ENCODE measurements around the gene MLLT3.

Gene MLLT3

GRCh38 chr9:20646656-20647055 is 24.4 kb upstream of the MLLT3 start:
- H2AFZ ChIP-seq (ENCODE audit: low read depth, low read length), result no peak overlapping the region
- H3K27me3 ChIP-seq (ENCODE audit: insufficient read depth, low read length), result no peaks in the 10 kb centered on the region
- no peaks in the 10 kb centered on the region for H3K9me3 ChIP-seq (ENCODE audit: low read length)
- H3K4me3 ChIP-seq (ENCODE audit: low read length), result no peak overlapping the region
- no peaks in the 10 kb centered on the region for H3K4me1 ChIP-seq (ENCODE audit: insufficient read depth, low read length)
- H3K36me3 ChIP-seq (ENCODE audit: insufficient read depth, low read length), result no peaks in the 10 kb centered on the region

GRCh38 chr9:20643660-20644059 is 21.4 kb upstream of the MLLT3 start:
- Histone ChIP-seq H3K9me3 (ENCODE audit: low read length) (no peaks in the 10 kb centered on the region), H3K27me3 (ENCODE audit: insufficient read depth, low read length) (no peaks in the 10 kb centered on the region), H3K4me3 (ENCODE audit: low read length) (no peak overlapping the region), H3K4me1 (ENCODE audit: insufficient read depth, low read length) (no peaks in the 10 kb centered on the region), H2AFZ (ENCODE audit: low read depth, low read length) (no peak overlapping the region), H3K36me3 (ENCODE audit: insufficient read depth, low read length) (no peaks in the 10 kb centered on the region)

- Histone ChIP-seq H3K9me3 (ENCODE audit: low read length) (no peaks in the 10 kb centered on the region), H3K4me3 (ENCODE audit: low read length) (no peak overlapping the region), H3K4me1 (ENCODE audit: insufficient read depth, low read length) (no peaks in the 10 kb centered on the region), H2AFZ (ENCODE audit: low read depth, low read length) (no peak overlapping the region), H3K36me3 (ENCODE audit: insufficient read depth, low read length) (no peaks in the 10 kb centered on the region), H3K27me3 (ENCODE audit: insufficient read depth, low read length) (no peaks in the 10 kb centered on the region)
Measured at GRCh38 chr9:20642045-20642444, 19.7 kb upstream of the MLLT3 start.

GRCh38 chr9:20640331-20641187 is 18.3 kb upstream of the MLLT3 start:
- no peaks in the 10 kb centered on the region for H3K9me3 ChIP-seq (ENCODE audit: low read length)

GRCh38 chr9:20636888-20637440 is 14.7 kb upstream of the MLLT3 start:
- Histone ChIP-seq H3K4me3 (ENCODE audit: low read length) (no peak overlapping the region), H3K4me1 (ENCODE audit: insufficient read depth, low read length) (no peaks in the 10 kb centered on the region), H3K27me3 (ENCODE audit: insufficient read depth, low read length) (no peaks in the 10 kb centered on the region), H2AFZ (ENCODE audit: low read depth, low read length) (no peak overlapping the region), H3K36me3 (ENCODE audit: insufficient read depth, low read length) (no peaks in the 10 kb centered on the region), H3K9me3 (ENCODE audit: low read length) (no peaks in the 10 kb centered on the region)

More at GRCh38 chr9:20640331-20641187, 18.3 kb upstream of the MLLT3 start:
- Histone ChIP-seq H3K36me3 (ENCODE audit: insufficient read depth, low read length) (no peaks in the 10 kb centered on the region), H3K27me3 (ENCODE audit: insufficient read depth, low read length) (no peaks in the 10 kb centered on the region), H2AFZ (ENCODE audit: low read depth, low read length) (no peak overlapping the region), H3K4me1 (ENCODE audit: insufficient read depth, low read length) (no peaks in the 10 kb centered on the region), H3K4me3 (ENCODE audit: low read length) (no peak overlapping the region)

GRCh38 chr9:20634895-20635294 is 12.6 kb upstream of the MLLT3 start:
- Histone ChIP-seq H3K4me1 (ENCODE audit: insufficient read depth, low read length) (peaks cover 4% of the 10 kb centered on the region), H3K36me3 (ENCODE audit: insufficient read depth, low read length) (no peaks in the 10 kb centered on the region), H3K9me3 (ENCODE audit: low read length) (no peaks in the 10 kb centered on the region), H3K4me3 (ENCODE audit: low read length) (no peak overlapping the region), H2AFZ (ENCODE audit: low read depth, low read length) (no peak overlapping the region), H3K27me3 (ENCODE audit: insufficient read depth, low read length) (no peaks in the 10 kb centered on the region)

- Histone ChIP-seq H2AFZ (ENCODE audit: low read depth, low read length) (no peak overlapping the region), H3K4me1 (ENCODE audit: insufficient read depth, low read length) (peaks cover 4% of the 10 kb centered on the region), H3K9me3 (ENCODE audit: low read length) (no peaks in the 10 kb centered on the region), H3K4me3 (ENCODE audit: low read length) (no peak overlapping the region), H3K36me3 (ENCODE audit: insufficient read depth, low read length) (no peaks in the 10 kb centered on the region), H3K27me3 (ENCODE audit: insufficient read depth, low read length) (no peaks in the 10 kb centered on the region)
Measured at GRCh38 chr9:20632705-20633104, 10.4 kb upstream of the MLLT3 start.

- H3K4me1 ChIP-seq (ENCODE audit: insufficient read depth, low read length), result peaks cover 4% of the 10 kb centered on the region
- no peaks in the 10 kb centered on the region for H3K27me3 ChIP-seq (ENCODE audit: insufficient read depth, low read length)
- no peaks in the 10 kb centered on the region for H3K9me3 ChIP-seq (ENCODE audit: low read length)
- H2AFZ ChIP-seq (ENCODE audit: low read depth, low read length), result no peak overlapping the region
- H3K36me3 ChIP-seq (ENCODE audit: insufficient read depth, low read length), result no peaks in the 10 kb centered on the region
- no peak overlapping the region for H3K4me3 ChIP-seq (ENCODE audit: low read length)
Measured at GRCh38 chr9:20630241-20630943, 8.1 kb upstream of the MLLT3 start.

- no peaks in the 10 kb centered on the region for H3K36me3 ChIP-seq (ENCODE audit: insufficient read depth, low read length)
- peak overlapping the region; percentile 66 for H3K4me3 ChIP-seq (ENCODE audit: low read length)
- no peaks in the 10 kb centered on the region for H3K9me3 ChIP-seq (ENCODE audit: low read length)
- no peaks in the 10 kb centered on the region for H3K27me3 ChIP-seq (ENCODE audit: insufficient read depth, low read length)
- peaks cover 24% of the 10 kb centered on the region for H3K4me1 ChIP-seq (ENCODE audit: insufficient read depth, low read length)
- peak overlapping the region; percentile 60 for H2AFZ ChIP-seq (ENCODE audit: low read depth, low read length)
Measured at GRCh38 chr9:20625003-20625349, 2.7 kb upstream of the MLLT3 start.

- peak overlapping the region; percentile 66 for H3K4me3 ChIP-seq (ENCODE audit: low read length)
- peak overlapping the region; percentile 60 for H2AFZ ChIP-seq (ENCODE audit: low read depth, low read length)
- H3K27me3 ChIP-seq (ENCODE audit: insufficient read depth, low read length), result no peaks in the 10 kb centered on the region
- no peaks in the 10 kb centered on the region for H3K9me3 ChIP-seq (ENCODE audit: low read length)
- H3K36me3 ChIP-seq (ENCODE audit: insufficient read depth, low read length), result no peaks in the 10 kb centered on the region
- peaks cover 30% of the 10 kb centered on the region for H3K4me1 ChIP-seq (ENCODE audit: insufficient read depth, low read length)
Measured at GRCh38 chr9:20624201-20625002, 2.1 kb upstream of the MLLT3 start.

GRCh38 chr9:20623748-20624124 is 1.4 kb upstream of the MLLT3 start:
- Histone ChIP-seq H3K9me3 (ENCODE audit: low read length) (no peaks in the 10 kb centered on the region), H3K27me3 (ENCODE audit: insufficient read depth, low read length) (no peaks in the 10 kb centered on the region), H2AFZ (ENCODE audit: low read depth, low read length) (peak overlapping the region; percentile 60), H3K36me3 (ENCODE audit: insufficient read depth, low read length) (no peaks in the 10 kb centered on the region), H3K4me1 (ENCODE audit: insufficient read depth, low read length) (peaks cover 35% of the 10 kb centered on the region), H3K4me3 (ENCODE audit: low read length) (peak overlapping the region; percentile 66)

GRCh38 chr9:20623021-20623747 is 885 bp upstream of the MLLT3 start:
- H3K27me3 ChIP-seq (ENCODE audit: insufficient read depth, low read length), result no peaks in the 10 kb centered on the region
- peaks cover 35% of the 10 kb centered on the region for H3K4me1 ChIP-seq (ENCODE audit: insufficient read depth, low read length)
- peak overlapping the region; percentile 66 for H3K4me3 ChIP-seq (ENCODE audit: low read length)
- H3K9me3 ChIP-seq (ENCODE audit: low read length), result no peaks in the 10 kb centered on the region
- no peaks in the 10 kb centered on the region for H3K36me3 ChIP-seq (ENCODE audit: insufficient read depth, low read length)
- H2AFZ ChIP-seq (ENCODE audit: low read depth, low read length), result peak overlapping the region; percentile 60
